Activated CD8-positive, alpha-beta memory T cell treated with anti-CD3 and anti-CD28 coated beads, Interleukin-2, amount 50 U/mL, for 1 hour (primary cell): ENCODE measurements around the gene WNT10A.
A peak's percentile ranks its signal among the peaks of the same experiment; 100 is the strongest.
"Not testable (repeated sequence)": the region's sequence is repeated elsewhere in the genome, so short reads cannot be mapped to it uniquely, and the experiment has no call there.

Experiments
- DNase-seq: peaks from one replicate; pipeline ENCODE4 v3.0.0-alpha.2; 2020; ENCODE audit errors: extremely low read depth

The WNT10A gene

DNA sequence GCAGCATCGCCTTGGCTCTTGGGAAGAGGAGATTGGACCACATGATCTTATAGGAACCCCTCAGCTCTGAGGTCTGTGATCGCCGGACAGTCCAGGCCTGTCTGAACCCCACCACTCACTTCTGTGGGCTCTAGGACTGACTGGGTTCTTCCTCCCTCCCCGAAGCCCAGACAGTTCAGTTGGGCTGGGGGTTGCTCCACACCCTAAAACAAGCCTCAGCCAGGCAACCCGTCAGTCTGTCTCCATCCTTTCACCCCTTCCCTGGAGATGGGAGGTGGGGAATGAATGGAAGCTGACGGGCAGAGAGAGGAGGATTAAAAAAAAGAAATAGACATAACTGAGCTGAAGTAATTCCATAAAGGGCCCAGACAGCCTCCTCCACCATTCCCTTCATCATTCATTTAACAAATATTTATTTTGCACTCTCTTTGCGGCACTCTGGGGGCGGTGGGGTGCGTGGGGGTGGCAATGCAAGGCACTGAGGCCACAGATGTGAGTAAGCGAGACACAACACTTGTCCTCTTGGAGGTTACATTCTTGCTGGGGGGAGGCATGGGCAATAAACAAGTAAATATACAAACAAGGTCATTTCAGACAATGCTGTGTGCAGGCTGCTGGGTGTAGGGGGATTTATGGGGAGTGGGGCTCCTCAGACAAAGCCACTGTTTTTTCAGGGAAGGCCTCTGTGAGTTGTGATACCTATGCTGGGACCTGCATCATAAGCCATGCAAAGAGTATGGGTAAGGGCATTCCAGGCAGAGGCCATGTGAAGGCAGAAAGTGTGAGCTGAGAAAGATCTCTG lies 12.9 kb downstream of the WNT10A start:
- no peak for DNase-seq

DNA sequence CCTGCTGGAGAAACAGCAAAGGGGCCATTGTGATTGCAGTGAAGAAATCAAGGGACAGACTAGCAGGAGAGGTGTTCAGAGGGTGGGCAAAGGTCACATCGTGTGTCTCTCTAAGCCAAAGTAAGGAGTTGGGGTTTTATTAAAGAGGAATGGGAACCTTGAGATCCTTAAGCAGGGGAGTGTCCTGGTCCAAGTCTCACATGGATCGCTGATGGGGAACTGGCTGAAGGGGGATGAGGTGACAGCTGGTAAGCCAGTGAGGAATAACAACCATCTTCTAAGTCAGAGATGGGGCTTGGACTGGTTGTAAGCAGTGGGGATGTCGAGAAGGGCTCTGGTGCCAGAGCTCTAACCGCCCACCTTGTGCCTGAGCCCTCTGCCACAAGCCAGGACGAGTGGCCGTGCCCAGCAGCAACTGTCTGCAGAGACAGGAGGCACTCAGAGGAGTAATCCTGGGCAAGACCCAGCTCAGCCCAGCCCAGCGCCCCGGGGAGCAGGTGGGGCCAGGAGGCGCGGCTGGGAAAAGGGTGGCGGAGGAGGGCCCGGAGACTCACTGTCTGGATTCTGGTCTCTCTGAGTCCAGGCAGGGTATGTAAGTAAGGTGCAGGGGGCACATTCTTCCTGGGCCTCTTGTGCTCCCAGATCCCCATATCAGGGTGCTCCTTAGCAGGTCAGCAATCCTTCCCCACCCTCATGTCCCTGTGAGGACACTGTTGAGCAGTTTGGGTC lies 13.7 kb downstream of the WNT10A start:
- DNase-seq: no peak

DNA sequence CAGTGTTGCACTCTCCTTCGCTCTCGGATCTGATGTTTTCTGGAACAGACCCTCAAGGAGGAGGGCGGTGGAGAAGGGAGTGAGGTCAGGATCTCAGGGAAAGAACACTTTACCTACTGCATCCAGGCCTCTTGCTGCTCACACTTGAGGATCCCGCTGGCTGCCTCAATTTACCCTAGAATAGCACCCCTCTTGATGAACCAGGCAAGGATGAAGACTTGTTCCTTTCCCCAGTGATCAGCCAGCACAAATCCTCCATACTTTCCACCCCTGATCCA lies 14.2 kb downstream of the WNT10A start:
- no peak for DNase-seq

GRCh38 chr2:218895326-218895725 lies 14.7 kb downstream of the WNT10A start:
- DNase-seq: no peak

- DNase-seq: no peak
Measured at GRCh38 chr2:218895759-218896500, 15.3 kb downstream of the WNT10A start.

DNA sequence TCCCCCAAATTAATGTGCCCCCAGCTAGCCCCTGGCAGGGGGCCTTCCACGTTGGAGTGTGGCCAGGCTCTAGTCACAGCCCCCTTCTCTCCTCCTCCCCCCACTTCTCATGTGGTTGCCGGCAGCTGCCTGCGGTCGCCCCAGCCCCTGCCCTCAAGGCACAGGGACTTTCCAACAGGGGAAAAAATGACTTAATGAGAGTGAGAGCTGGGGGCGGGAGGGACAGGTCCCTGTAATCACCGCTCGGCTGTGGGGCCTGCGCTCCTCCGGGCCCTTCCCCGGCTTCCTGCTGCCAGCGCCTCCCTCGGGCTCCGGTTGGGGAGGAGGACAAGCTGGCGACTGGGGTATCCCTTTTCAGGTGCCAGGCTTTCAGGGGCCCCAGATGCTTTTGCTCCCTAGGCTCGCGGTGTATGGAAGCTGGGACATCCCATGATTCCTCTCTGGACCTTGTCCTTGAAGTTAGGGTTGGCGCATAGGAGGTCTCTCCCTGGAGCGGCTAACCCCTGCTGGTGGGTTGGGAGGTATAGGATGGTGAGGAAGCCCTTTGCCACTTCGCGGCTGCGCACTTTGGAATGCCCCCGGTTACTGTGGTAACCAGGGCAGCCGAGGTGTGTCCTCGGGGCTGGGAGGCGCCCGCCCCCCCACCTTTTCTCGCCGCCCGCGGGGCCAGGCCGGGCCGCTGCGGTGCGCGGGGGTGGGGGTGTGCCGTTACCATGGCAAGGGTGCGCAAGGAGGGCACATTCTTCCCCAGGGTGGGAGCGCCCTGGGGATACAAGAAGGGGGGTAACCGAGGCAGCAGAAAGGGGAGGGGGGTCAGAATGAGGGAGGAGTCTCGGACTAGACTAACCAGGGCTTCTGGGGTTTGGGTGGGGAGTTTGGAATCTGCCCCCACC lies 16.1 kb downstream of the WNT10A start:
- DNase-seq: peak; percentile 85

- no peak for DNase-seq
Measured at GRCh38 chr2:218897394-218898108, 16.9 kb downstream of the WNT10A start.

DNA sequence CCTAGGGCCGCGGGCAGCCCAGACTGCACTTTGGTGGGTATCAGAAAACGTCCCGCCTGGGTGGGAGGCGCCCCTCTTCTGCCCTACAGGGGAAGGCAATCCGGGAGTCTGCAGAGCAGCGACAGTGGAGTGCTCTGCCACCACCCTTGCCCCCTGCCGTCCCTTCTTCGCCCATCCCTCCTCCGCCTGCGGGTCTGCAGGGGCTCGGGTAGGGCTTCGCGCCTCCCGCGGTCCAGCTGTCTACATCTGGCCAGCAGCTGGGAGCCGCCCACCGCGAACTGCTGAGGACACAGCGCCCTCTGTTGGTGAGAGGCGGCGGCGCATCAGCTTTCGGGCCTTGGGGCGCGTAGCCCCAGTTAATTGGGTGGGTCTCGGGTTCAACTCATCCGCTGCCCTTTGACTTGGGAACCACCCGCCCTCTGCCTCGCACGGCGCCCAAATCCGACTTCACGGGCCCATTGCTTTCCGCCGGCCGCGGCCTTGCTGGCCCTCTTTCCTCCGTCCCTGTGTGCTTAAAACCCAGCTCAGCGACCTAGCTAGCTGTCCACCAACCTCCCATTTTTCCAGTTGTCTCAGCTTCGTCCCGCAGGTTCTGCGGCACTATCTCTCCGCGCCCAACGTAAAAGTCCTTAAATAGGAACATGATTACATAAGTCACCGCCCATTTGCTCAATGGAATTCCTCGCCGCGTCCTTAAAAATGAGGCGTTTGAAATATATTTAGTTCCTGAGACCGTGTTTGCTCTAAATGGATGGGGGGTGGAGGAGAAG lies 17.6 kb downstream of the WNT10A start:
- no peak for DNase-seq

DNA sequence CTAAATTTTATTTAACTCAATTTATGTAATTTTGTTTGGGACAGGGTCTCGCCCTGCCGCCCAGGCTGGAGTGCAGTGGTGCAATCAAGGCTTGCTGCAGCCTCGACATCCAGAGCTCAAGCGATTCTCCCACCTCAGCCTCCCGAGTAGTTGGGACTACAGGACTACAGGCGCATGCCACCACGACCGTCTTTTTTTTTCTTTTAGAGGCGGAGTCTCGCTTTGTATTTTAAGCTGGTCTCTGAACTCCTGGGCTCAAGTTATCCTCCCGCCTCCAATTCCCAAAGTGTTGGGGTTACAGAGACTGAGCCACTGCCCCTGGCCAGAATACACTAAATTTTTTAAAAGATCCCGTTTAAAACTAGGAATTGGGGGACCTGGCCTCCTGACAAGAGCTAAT lies 18.5 kb downstream of the WNT10A start:
- DNase-seq: no peak

- DNase-seq: no peak
Measured at GRCh38 chr2:218902427-218902826, 21.8 kb downstream of the WNT10A start.

GRCh38 chr2:218904176-218904575 lies 23.5 kb downstream of the WNT10A start:
- DNase-seq: no peak

GRCh38 chr2:218908721-218909619 lies 28.3 kb downstream of the WNT10A start:
- DNase-seq: peak; percentile 71

GRCh38 chr2:218910741-218911140 lies 30.1 kb downstream of the WNT10A start:
- DNase-seq: no peak

DNA sequence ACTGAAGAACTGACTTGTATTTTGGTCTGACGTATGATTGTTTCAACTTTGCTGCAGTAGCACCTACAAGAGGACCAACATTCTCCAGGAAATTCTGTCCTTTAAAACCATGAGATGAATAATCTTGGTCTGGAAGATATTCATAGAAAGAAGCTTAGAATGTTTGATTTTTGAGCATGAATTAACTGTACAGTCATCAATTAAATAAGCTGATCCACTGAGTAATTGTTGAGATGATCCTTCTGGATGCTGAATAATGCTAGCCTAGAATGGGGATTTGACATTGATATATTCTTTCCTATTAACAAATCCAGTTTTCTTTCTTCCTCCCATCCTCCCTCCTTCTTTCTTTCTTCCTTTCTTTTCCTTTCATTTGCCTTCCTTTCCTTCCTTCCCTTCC lies 39.9 kb downstream of the WNT10A start:
- DNase-seq: no peak

GRCh38 chr2:218924757-218925156 lies 44.1 kb downstream of the WNT10A start:
- DNase-seq: no peak

- no peak for DNase-seq
Measured at GRCh38 chr2:218925434-218925833, 44.8 kb downstream of the WNT10A start.

- DNase-seq: no peak
Measured at GRCh38 chr2:218927422-218927821, 46.8 kb downstream of the WNT10A start.

DNA sequence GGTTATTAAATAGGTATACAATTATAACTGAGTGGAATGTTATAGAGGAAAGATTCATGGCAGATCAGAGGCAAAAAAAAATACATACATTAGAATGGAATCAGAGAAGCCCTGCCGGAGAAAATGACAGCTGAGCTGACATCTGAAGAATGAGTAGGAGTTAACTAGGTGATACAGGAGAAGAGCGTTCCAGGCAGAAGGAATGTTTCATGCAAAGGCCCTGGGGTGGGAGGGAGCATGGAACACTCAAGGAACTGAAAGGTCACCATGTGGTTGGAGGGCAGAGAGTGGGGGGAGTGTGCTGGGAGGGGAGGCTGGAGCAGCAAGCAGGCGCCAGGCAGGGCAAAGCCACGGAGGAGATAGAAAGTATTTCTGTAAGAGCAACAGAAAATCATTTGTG lies 47.2 kb downstream of the WNT10A start:
- no peak for DNase-seq

GRCh38 chr2:218930488-218930887 lies 49.8 kb downstream of the WNT10A start:
- DNase-seq: not testable (repeated sequence)
